IMR-90 (cell line): ENCODE data around the gene MINDY3. TPM values are rescaled to one million over a fixed set of nuclear protein-coding genes. Genes with fewer than 3 reads are reported as not detected.

ENCODE experiments used
- ATAC-seq: fragments of 200-7000 bp; cut with Tn5 transposase; 2 replicates; pipeline ENCODE4 v1.9.1; 2020; ENCODE audit warnings: low read depth, mild to moderate bottlenecking, moderate library complexity
- BruUV-seq: library from RNA; stranded (reverse); fragments of 400-500 nt; replicated peaks from 2 replicates; lab custom pipeline; 2021; lab: Mats Ljungman, UMichigan
- CTCF ChIA-PET: fragments of 300-600 bp; formaldehyde crosslinking; extraction: SDS; loops from one replicate; lab custom pipeline; 2021; ENCODE audit warnings: antibody characterized with exemption; lab: Yijun Ruan, JAX
- POLR2A ChIA-PET: fragments of 300-600 bp; sonication (Branson Sonifier 250); formaldehyde crosslinking; loops from one replicate; lab custom pipeline; 2022; ENCODE audit warnings: antibody characterized with exemption; ENCODE audit not compliant: unreplicated experiment; lab: Charles Lee
- DNase-seq: peaks from one replicate; pipeline ENCODE4 v3.0.0; 2013
- H2AFZ ChIP-seq: replicated peaks from 2 replicates; pipeline ENCODE3; 2013; ENCODE audit warnings: low read length, mild to moderate bottlenecking; ENCODE audit not compliant: poor library complexity
- H2AK5ac ChIP-seq: 2 replicates; pipeline ENCODE4 v1.6.1; 2013; ENCODE audit warnings: low read depth, low read length, inconsistent platforms
- H2AK9ac ChIP-seq: replicated peaks from 2 replicates; pipeline ENCODE3; 2013; ENCODE audit warnings: mild to moderate bottlenecking, low read depth, low read length, moderate library complexity; ENCODE audit not compliant: poor library complexity
- H2BK120ac ChIP-seq: 2 replicates; pipeline ENCODE4 v1.6.1; 2013; ENCODE audit warnings: low read depth, low read length, inconsistent platforms
- H2BK15ac ChIP-seq: 3 replicates; pipeline ENCODE4 v1.6.1; 2013; ENCODE audit warnings: low read depth, low read length, inconsistent platforms
- H2BK20ac ChIP-seq: 2 replicates; pipeline ENCODE4 v1.6.1; 2013; ENCODE audit warnings: low read depth, mild to moderate bottlenecking, inconsistent platforms, low read length, moderate library complexity
- H2BK5ac ChIP-seq: 2 replicates; pipeline ENCODE4 v1.6.1; 2013; ENCODE audit warnings: mild to moderate bottlenecking, low read depth, low read length, inconsistent platforms; ENCODE audit not compliant: poor library complexity, severe bottlenecking
- H3K14ac ChIP-seq: replicated peaks from 2 replicates; pipeline ENCODE4 v1.6.1; 2013; ENCODE audit warnings: low read depth, low read length, inconsistent platforms
- H3K18ac ChIP-seq: 2 replicates; pipeline ENCODE4 v1.6.1; 2013; ENCODE audit warnings: low read depth, low read length, control low read depth
- H3K23ac ChIP-seq: 2 replicates; pipeline ENCODE4 v1.6.1; 2013; ENCODE audit warnings: low read depth, low read length, inconsistent platforms
- H3K27ac ChIP-seq: 2 replicates; pipeline ENCODE4 v1.5.1; 2013; ENCODE audit warnings: mild to moderate bottlenecking, control low read depth, low read length; ENCODE audit not compliant: insufficient read depth
- H3K27me3 ChIP-seq: 2 replicates; pipeline ENCODE4 v1.6.1; 2013; ENCODE audit warnings: low read length; ENCODE audit not compliant: control insufficient read depth, insufficient read depth
- H3K36me3 ChIP-seq: 2 replicates; pipeline ENCODE4 v1.6.1; 2013; ENCODE audit warnings: low read length, mixed read lengths; ENCODE audit not compliant: control insufficient read depth, insufficient read depth
- H3K4ac ChIP-seq: 2 replicates; pipeline ENCODE4 v1.6.1; 2013; ENCODE audit warnings: low read depth, low read length, inconsistent platforms
- H3K4me1 ChIP-seq: 2 replicates; pipeline ENCODE4 v1.6.1; 2013; ENCODE audit warnings: low read length, mixed read lengths; ENCODE audit not compliant: control insufficient read depth, insufficient read depth
- H3K4me2 ChIP-seq: 2 replicates; pipeline ENCODE4 v1.6.1; 2013; ENCODE audit warnings: low read depth, mild to moderate bottlenecking, control low read depth, low read length, moderate library complexity
- H3K4me3 ChIP-seq: 2 replicates; pipeline ENCODE4 v1.5.1; 2013; ENCODE audit warnings: low read depth, mild to moderate bottlenecking, control low read depth, low read length, moderate library complexity; ENCODE audit not compliant: insufficient read depth
- H3K56ac ChIP-seq: 2 replicates; pipeline ENCODE4 v1.6.1; 2013; ENCODE audit warnings: low read length, inconsistent platforms; ENCODE audit not compliant: insufficient read depth; ENCODE audit errors: extremely low read depth
- H3K79me1 ChIP-seq, 2 experiments: 2 replicates each; pipeline ENCODE4 v1.6.1; 2013; ENCODE audit warnings: low read length in 2 of 2, inconsistent platforms in 1 of 2, low read depth in 1 of 2
- H3K9ac ChIP-seq: 2 replicates; pipeline ENCODE4 v1.6.1; 2013; ENCODE audit warnings: low read depth, low read length, control low read depth
- H3K9me1 ChIP-seq: 2 replicates; pipeline ENCODE4 v1.6.1; 2013; ENCODE audit warnings: low read length, inconsistent platforms; ENCODE audit not compliant: insufficient read depth
- H3K9me3 ChIP-seq: 2 replicates; pipeline ENCODE4 v1.6.1; 2013; ENCODE audit warnings: low read length; ENCODE audit not compliant: control insufficient read depth, insufficient read depth
- H4K20me1 ChIP-seq: 2 replicates; pipeline ENCODE4 v1.6.1; 2013; ENCODE audit warnings: low read length, inconsistent platforms; ENCODE audit not compliant: insufficient read depth
- H4K5ac ChIP-seq: 2 replicates; pipeline ENCODE4 v1.6.1; 2013; ENCODE audit warnings: mild to moderate bottlenecking, low read depth, low read length, control low read depth
- H4K8ac ChIP-seq, 2 experiments: 2 replicates each; pipeline ENCODE4 v1.6.1; 2013; ENCODE audit warnings: low read depth in 2 of 2, low read length in 2 of 2, control low read depth in 1 of 2, inconsistent platforms in 1 of 2
- H4K91ac ChIP-seq: 2 replicates; pipeline ENCODE4 v1.6.1; 2013; ENCODE audit warnings: low read depth, low read length, inconsistent platforms; ENCODE audit not compliant: insufficient read depth
- BHLHE40 ChIP-seq: fragments of 150-350 bp; IDR thresholded peaks from 2 replicates; pipeline ENCODE4 v1.6.1; 2016; ENCODE audit warnings: mild to moderate bottlenecking, low read depth, low read length
- CEBPB ChIP-seq: IDR thresholded peaks from 2 replicates; pipeline ENCODE4 v1.6.1; 2012; ENCODE audit warnings: low read depth, low read length, improper control_type of control experiment
- CHD1 ChIP-seq: IDR thresholded peaks from 2 replicates; pipeline ENCODE4 v1.6.1; 2012; ENCODE audit warnings: low read depth, low read length, improper control_type of control experiment
- FOS ChIP-seq: fragments of 150-350 bp; IDR thresholded peaks from 2 replicates; pipeline ENCODE4 v1.6.1; 2016; ENCODE audit warnings: low read depth, low read length
- MAFK ChIP-seq: IDR thresholded peaks from 2 replicates; pipeline ENCODE4 v1.6.1; 2012; ENCODE audit warnings: low read depth, low read length, improper control_type of control experiment
- MAZ ChIP-seq: IDR thresholded peaks from 2 replicates; pipeline ENCODE4 v1.6.1; 2012; ENCODE audit warnings: low read depth, mild to moderate bottlenecking, low read length, improper control_type of control experiment, moderate library complexity, borderline replicate concordance
- MXI1 ChIP-seq: IDR thresholded peaks from 2 replicates; pipeline ENCODE4 v1.6.1; 2012; ENCODE audit warnings: low read depth, mild to moderate bottlenecking, low read length, moderate library complexity, borderline replicate concordance
- NFE2L2 ChIP-seq: fragments of 150-350 bp; IDR thresholded peaks from 2 replicates; pipeline ENCODE4 v1.6.1; 2016; ENCODE audit warnings: low read depth, mild to moderate bottlenecking, low read length
- POLR2A ChIP-seq: IDR thresholded peaks from 2 replicates; pipeline ENCODE4 v1.6.1; 2012; ENCODE audit warnings: mild to moderate bottlenecking, low read depth, low read length
- RAD21 ChIP-seq: IDR thresholded peaks from 2 replicates; pipeline ENCODE4 v1.6.1; 2012; ENCODE audit warnings: low read length, improper control_type of control experiment
- RCOR1 ChIP-seq: IDR thresholded peaks from 2 replicates; pipeline ENCODE4 v1.6.1; 2012; ENCODE audit warnings: mild to moderate bottlenecking, low read length, improper control_type of control experiment; ENCODE audit not compliant: insufficient replicate concordance
- RFX5 ChIP-seq: IDR thresholded peaks from 2 replicates; pipeline ENCODE4 v1.8.0; 2012; ENCODE audit warnings: low read depth, mild to moderate bottlenecking, low read length, moderate library complexity
- SMC3 ChIP-seq: fragments of 150-350 bp; IDR thresholded peaks from 2 replicates; pipeline ENCODE4 v1.6.1; 2016; ENCODE audit warnings: low read depth, mild to moderate bottlenecking, antibody characterized with exemption, low read length, moderate library complexity
- WGBS, 2 experiments: methylation state at CpG; one replicate each; pipeline versions ENCODE4 v1.1.5 to v1.1.7; 2013; ENCODE audit warnings: missing lambda C conversion rate in 2 of 2; ENCODE audit not compliant: insufficient read length in 1 of 2; ENCODE audit errors: extremely low coverage in 2 of 2; 5-methylcytosine and 5-hydroxymethylcytosine counted together
- dilution Hi-C: fragments of 300-500 bp; cut with HindIII; formaldehyde crosslinking; loops from one replicate; pipeline ENCODE4 v1.14.3; 2018; ENCODE audit warnings: low sequenced_read_pairs; ENCODE audit not compliant: unreplicated experiment
- in situ Hi-C: fragments of 300-500 bp; cut with MboI; formaldehyde crosslinking; loops from 3 replicates; pipeline ENCODE4 v1.14.3; 2019; ENCODE audit warnings: low sequenced_read_pairs, inconsistent platforms, mixed read lengths
- intact Hi-C: fragments of 100-400 bp; cut with micrococcal nuclease; formaldehyde crosslinking; loops from 2 replicates; pipeline ENCODE4 v1.10.0; 2022
- polyA plus RNA-seq, 3 experiments: library from polyadenylated mRNA; depleted of rRNA; stranded (reverse); fragments of >200 nt; gene quantifications; 2 replicates each; pipeline ENCODE4 v1.2.3, GENCODE V29; 2012; ENCODE audit warnings: low replicate concordance in 1 of 3
- total RNA-seq: library from RNA; depleted of rRNA; stranded (reverse); fragments of >200 nt; gene quantifications from 2 replicates; pipeline ENCODE4 v1.2.3, GENCODE V29; 2012
- TF ChIP-seq, protein P1 (sequence below): fragments of 150-350 bp; IDR thresholded peaks from 2 replicates; pipeline ENCODE4 v1.6.1; 2016; ENCODE audit warnings: low read depth, mild to moderate bottlenecking, low read length, moderate library complexity, borderline replicate concordance
- TF ChIP-seq, protein P2 (sequence below): conservative IDR thresholded peaks from 2 replicates; pipeline ENCODE4 v1.5.1; 2012; ENCODE audit warnings: mild to moderate bottlenecking, low read depth, low read length, improper control_type of control experiment
- TF ChIP-seq, protein P3 (sequence below): fragments of 150-350 bp; IDR thresholded peaks from 2 replicates; pipeline ENCODE4 v1.6.1; 2017; ENCODE audit warnings: mild to moderate bottlenecking, antibody characterized with exemption, low read length, low read depth

Gene MINDY3
- total and polyA plus RNA-seq, 2 of the 4 experiments (the other 2 are of a cell fraction) = 13.9 to 14.5 TPM

DNA sequence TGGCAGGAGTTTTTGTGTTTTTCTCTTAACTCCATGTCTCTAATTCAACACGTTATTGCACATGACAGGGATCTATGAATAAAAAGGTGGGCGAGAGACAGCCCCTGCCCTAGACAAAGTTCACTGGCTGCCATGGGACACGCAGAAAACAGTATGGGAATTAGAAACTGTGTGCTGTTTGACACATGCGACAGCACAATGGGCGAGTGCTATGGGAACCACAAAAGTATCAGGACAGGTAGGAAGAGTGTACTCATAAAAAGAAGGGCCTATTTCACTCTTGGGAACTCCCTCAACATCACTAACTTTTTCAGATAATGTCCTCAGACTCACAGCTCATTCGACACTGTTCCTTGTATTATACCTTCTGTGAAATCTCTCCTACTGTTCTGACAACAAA is 45.7 kb downstream of the MINDY3 start:
- Histone ChIP-seq H3K27me3 (no peaks in the 10 kb centered on the region), H2BK15ac (no peak overlapping the region), H4K8ac (no peak overlapping the region), H3K36me3 (peaks cover 4% of the 10 kb centered on the region), H2BK5ac (no peak overlapping the region), H2AK9ac (no peak overlapping the region), H3K9me3 (no peaks in the 10 kb centered on the region), H2BK120ac (no peak overlapping the region), H3K4me3 (no peak overlapping the region), H3K79me1 (peaks cover 0 to 6% of the 10 kb centered on the region in 2 experiments; a peak in 3 of 4 replicates), H4K91ac (no peak overlapping the region), H2AFZ (no peak overlapping the region), H2AK5ac (no peak overlapping the region), H3K4ac (no peak overlapping the region), H4K5ac (no peak overlapping the region), H3K4me1 (no peaks in the 10 kb centered on the region; the same call in 1 of the 2 replicates), H3K14ac (no peak overlapping the region), H3K18ac (no peak overlapping the region), H3K56ac (no peak overlapping the region), H4K20me1 (no peaks in the 10 kb centered on the region), H3K4me2 (no peak overlapping the region), H2BK20ac (no peak overlapping the region), H3K23ac (no peak overlapping the region), H3K9me1 (0 out of 2 replicates have a peak, but pooled peaks cover 3% of the 10 kb centered on the region), H3K27ac (no peak overlapping the region), H3K9ac (no peak overlapping the region)
- CTCF ChIA-PET = no interaction called here
- no CpG with 5 or more reads among the region's 6 CpGs for WGBS, 2 experiments
- BruUV-seq = no TSS peak
- in situ Hi-C loops (no loop called here), dilution Hi-C loops (no loop called here), intact Hi-C loops (no loop called here)
- TF ChIP-seq, protein P1, sequence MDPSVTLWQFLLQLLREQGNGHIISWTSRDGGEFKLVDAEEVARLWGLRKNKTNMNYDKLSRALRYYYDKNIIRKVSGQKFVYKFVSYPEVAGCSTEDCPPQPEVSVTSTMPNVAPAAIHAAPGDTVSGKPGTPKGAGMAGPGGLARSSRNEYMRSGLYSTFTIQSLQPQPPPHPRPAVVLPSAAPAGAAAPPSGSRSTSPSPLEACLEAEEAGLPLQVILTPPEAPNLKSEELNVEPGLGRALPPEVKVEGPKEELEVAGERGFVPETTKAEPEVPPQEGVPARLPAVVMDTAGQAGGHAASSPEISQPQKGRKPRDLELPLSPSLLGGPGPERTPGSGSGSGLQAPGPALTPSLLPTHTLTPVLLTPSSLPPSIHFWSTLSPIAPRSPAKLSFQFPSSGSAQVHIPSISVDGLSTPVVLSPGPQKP = no peak
- TF ChIP-seq RCOR1 (no peak), RFX5 (no peak), SMC3 (no peak), RAD21 (no peak), FOS (no peak), MAZ (no peak), NFE2L2 (no peak), CHD1 (no peak), BHLHE40 (no peak), POLR2A (no peak), MAFK (no peak), MXI1 (no peak), CEBPB (no peak)
- TF ChIP-seq, protein P2, sequence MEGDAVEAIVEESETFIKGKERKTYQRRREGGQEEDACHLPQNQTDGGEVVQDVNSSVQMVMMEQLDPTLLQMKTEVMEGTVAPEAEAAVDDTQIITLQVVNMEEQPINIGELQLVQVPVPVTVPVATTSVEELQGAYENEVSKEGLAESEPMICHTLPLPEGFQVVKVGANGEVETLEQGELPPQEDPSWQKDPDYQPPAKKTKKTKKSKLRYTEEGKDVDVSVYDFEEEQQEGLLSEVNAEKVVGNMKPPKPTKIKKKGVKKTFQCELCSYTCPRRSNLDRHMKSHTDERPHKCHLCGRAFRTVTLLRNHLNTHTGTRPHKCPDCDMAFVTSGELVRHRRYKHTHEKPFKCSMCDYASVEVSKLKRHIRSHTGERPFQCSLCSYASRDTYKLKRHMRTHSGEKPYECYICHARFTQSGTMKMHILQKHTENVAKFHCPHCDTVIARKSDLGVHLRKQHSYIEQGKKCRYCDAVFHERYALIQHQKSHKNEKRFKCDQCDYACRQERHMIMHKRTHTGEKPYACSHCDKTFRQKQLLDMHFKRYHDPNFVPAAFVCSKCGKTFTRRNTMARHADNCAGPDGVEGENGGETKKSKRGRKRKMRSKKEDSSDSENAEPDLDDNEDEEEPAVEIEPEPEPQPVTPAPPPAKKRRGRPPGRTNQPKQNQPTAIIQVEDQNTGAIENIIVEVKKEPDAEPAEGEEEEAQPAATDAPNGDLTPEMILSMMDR = no peak
- TF ChIP-seq, protein P3, sequence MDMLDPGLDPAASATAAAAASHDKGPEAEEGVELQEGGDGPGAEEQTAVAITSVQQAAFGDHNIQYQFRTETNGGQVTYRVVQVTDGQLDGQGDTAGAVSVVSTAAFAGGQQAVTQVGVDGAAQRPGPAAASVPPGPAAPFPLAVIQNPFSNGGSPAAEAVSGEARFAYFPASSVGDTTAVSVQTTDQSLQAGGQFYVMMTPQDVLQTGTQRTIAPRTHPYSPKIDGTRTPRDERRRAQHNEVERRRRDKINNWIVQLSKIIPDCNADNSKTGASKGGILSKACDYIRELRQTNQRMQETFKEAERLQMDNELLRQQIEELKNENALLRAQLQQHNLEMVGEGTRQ = no peak
- DNase-seq = no peak
- no peak for ATAC-seq
- POLR2A ChIA-PET = no interaction called here
